GM23338 (cell line): ENCODE measurements around the gene AP1B1. TPM values are rescaled to one million over a fixed set of nuclear protein-coding genes. Genes with fewer than 3 reads are reported as not detected.

ENCODE experiments used
- ATAC-seq: fragments of 200-7000 bp; cut with Tn5 transposase; 3 replicates; pipeline ENCODE4 v1.9.1; 2020
- DNase-seq: peaks from one replicate; pipeline ENCODE4 v3.0.0-alpha.2; 2015; ENCODE audit warnings: low spot score
- H2AFZ ChIP-seq: fragments of 200-600 bp; sonication (generic); 2 replicates; pipeline ENCODE4 v1.8.0; 2016; ENCODE audit warnings: antibody characterized with exemption, mild to moderate bottlenecking, moderate library complexity
- H3F3A ChIP-seq: fragments of 200-600 bp; sonication (generic); replicated peaks from 2 replicates; pipeline ENCODE4 v1.8.0; 2017; ENCODE audit warnings: antibody characterized with exemption, mixed run types, low read depth
- H3K27ac ChIP-seq: fragments of 200-600 bp; sonication (generic); 2 replicates; pipeline ENCODE4 v1.6.1; 2016; ENCODE audit warnings: low read depth
- H3K27me3 ChIP-seq: fragments of 200-600 bp; sonication (generic); 2 replicates; pipeline ENCODE4 v1.8.0; 2016; ENCODE audit warnings: mild to moderate bottlenecking, mixed run types, moderate library complexity; ENCODE audit not compliant: insufficient read depth
- H3K36me3 ChIP-seq: fragments of 200-600 bp; sonication (generic); 2 replicates; pipeline ENCODE4 v1.8.0; 2016; ENCODE audit warnings: mild to moderate bottlenecking; ENCODE audit not compliant: insufficient read depth
- H3K4me1 ChIP-seq: fragments of 200-600 bp; sonication (generic); 2 replicates; pipeline ENCODE4 v1.8.0; 2016; ENCODE audit warnings: mild to moderate bottlenecking, moderate library complexity; ENCODE audit not compliant: insufficient read depth
- H3K4me2 ChIP-seq: fragments of 200-600 bp; sonication (generic); 2 replicates; pipeline ENCODE4 v1.7.1; 2017; ENCODE audit warnings: mixed run types
- H3K4me3 ChIP-seq: fragments of 200-600 bp; sonication (generic); 2 replicates; pipeline ENCODE4 v1.6.1; 2016; ENCODE audit warnings: mixed run types
- H3K79me2 ChIP-seq: fragments of 200-600 bp; sonication (generic); replicated peaks from 2 replicates; pipeline ENCODE4 v1.8.0; 2017; ENCODE audit warnings: mild to moderate bottlenecking; ENCODE audit not compliant: insufficient read depth
- H3K9me2 ChIP-seq: fragments of 200-600 bp; sonication (generic); 2 replicates; pipeline ENCODE4 v1.8.0; 2017; ENCODE audit not compliant: insufficient read depth
- H4K20me1 ChIP-seq: fragments of 200-600 bp; sonication (generic); replicated peaks from 2 replicates; pipeline ENCODE4 v1.8.0; 2017; ENCODE audit warnings: mild to moderate bottlenecking; ENCODE audit not compliant: insufficient read depth
- H3K27ac Mint-ChIP-seq: 2 replicates; pipeline ENCODE4 v1.8.0; 2020; ENCODE audit warnings: inconsistent platforms, mild to moderate bottlenecking, moderate library complexity, mixed read lengths
- H3K27me3 Mint-ChIP-seq: 3 replicates; pipeline ENCODE4 v1.8.0; 2022; ENCODE audit warnings: low read depth, mild to moderate bottlenecking, moderate library complexity, mixed read lengths, inconsistent platforms; ENCODE audit not compliant: insufficient read depth, poor library complexity
- H3K36me3 Mint-ChIP-seq: 3 replicates; pipeline ENCODE4 v1.8.0; 2021; ENCODE audit warnings: low read depth, mild to moderate bottlenecking, inconsistent platforms, moderate library complexity, mixed read lengths
- H3K4me1 Mint-ChIP-seq: 3 replicates; pipeline ENCODE4 v1.8.0; 2020; ENCODE audit warnings: mild to moderate bottlenecking, inconsistent platforms, mixed read lengths
- H3K4me3 Mint-ChIP-seq: 3 replicates; pipeline ENCODE4 v1.8.0; 2021; ENCODE audit warnings: moderate library complexity, mild to moderate bottlenecking, inconsistent platforms, mixed read lengths
- H3K9me3 Mint-ChIP-seq: 3 replicates; pipeline ENCODE4 v1.8.0; 2020; ENCODE audit warnings: moderate library complexity, mild to moderate bottlenecking, inconsistent platforms, mixed read lengths
- CREB1 ChIP-seq: fragments of 250-450 bp; sonication (Bioruptor Pico); IDR thresholded peaks from 2 replicates; pipeline ENCODE4 v1.5.0; 2020; ENCODE audit warnings: low read depth, mild to moderate bottlenecking, moderate library complexity
- CTCF ChIP-seq, 2 experiments: fragments of 200-600 bp in 1 of 2; sonication (generic) in 1 of 2; conservative IDR thresholded peaks; 2 replicates each; pipeline versions ENCODE4 v1.5.1 to v1.6.1; 2016 to 2017; ENCODE audit warnings: antibody characterized with exemption in 2 of 2, low read depth in 2 of 2, mild to moderate bottlenecking in 2 of 2, moderate library complexity in 1 of 2
- ETS1 ChIP-seq: IDR thresholded peaks from 2 replicates; pipeline ENCODE4 v1.6.1; 2016; ENCODE audit warnings: antibody characterized with exemption
- EZH2 ChIP-seq: fragments of 200-600 bp; sonication (generic); IDR thresholded peaks from one replicate; pipeline ENCODE4 v1.8.0; 2017; ENCODE audit warnings: antibody characterized with exemption, mild to moderate bottlenecking, low read depth; ENCODE audit not compliant: unreplicated experiment
- EZH2phosphoT487 ChIP-seq: fragments of 200-600 bp; sonication (generic); IDR thresholded peaks from one replicate; pipeline ENCODE4 v1.8.1; 2018; ENCODE audit warnings: antibody characterized with exemption; ENCODE audit not compliant: unreplicated experiment
- JUNB ChIP-seq: IDR thresholded peaks from one replicate; pipeline ENCODE4 v1.6.1; 2016; ENCODE audit warnings: antibody characterized with exemption; ENCODE audit not compliant: unreplicated experiment
- NANOG ChIP-seq: IDR thresholded peaks from 2 replicates; pipeline ENCODE4 v1.6.1; 2016; ENCODE audit warnings: antibody characterized with exemption, borderline replicate concordance
- POLR2AphosphoS5 ChIP-seq: IDR thresholded peaks from 2 replicates; pipeline ENCODE4 v1.6.1; 2016; ENCODE audit warnings: antibody characterized with exemption, low read depth
- REST ChIP-seq: IDR thresholded peaks from one replicate; pipeline ENCODE4 v1.6.1; 2018; ENCODE audit warnings: antibody characterized with exemption; ENCODE audit not compliant: unreplicated experiment
- STAT1 ChIP-seq: IDR thresholded peaks from one replicate; pipeline ENCODE4 v1.6.1; 2016; ENCODE audit warnings: antibody characterized with exemption; ENCODE audit not compliant: unreplicated experiment
- ZNF114 ChIP-seq: fragments of 250-450 bp; sonication (Bioruptor Pico); IDR thresholded peaks from 2 replicates; pipeline ENCODE4 v1.5.0; 2020; ENCODE audit warnings: mild to moderate bottlenecking, moderate library complexity
- ZNF331 ChIP-seq: fragments of 250-450 bp; sonication (Bioruptor Pico); IDR thresholded peaks from 2 replicates; pipeline ENCODE4 v1.5.0; 2020; ENCODE audit warnings: low read depth, mild to moderate bottlenecking, moderate library complexity
- ZNF462 ChIP-seq: fragments of 250-450 bp; sonication (Bioruptor Pico); IDR thresholded peaks from 2 replicates; pipeline ENCODE4 v1.5.0; 2020; ENCODE audit warnings: mild to moderate bottlenecking, moderate library complexity
- polyA plus RNA-seq: library from polyadenylated mRNA; unstranded; fragments of >200 nt; fragmentation: Nextera tagmentation; extraction: Ambion mirVana; gene quantifications from 2 replicates; pipeline ENCODE4 v1.2.1, GENCODE V29; 2016
- total RNA-seq: library from RNA; depleted of rRNA; stranded (reverse); fragments of >200 nt; shearing (Covaris generic); gene quantifications from 2 replicates; pipeline ENCODE4 v1.2.3, GENCODE V29; 2014

The AP1B1 gene
- total and polyA plus RNA-seq, 2 experiments from 2014 or later = 19.5 to 74.4 TPM

GRCh38 chr22:29345932-29346331, 42.4 kb downstream of the AP1B1 start:
- Histone ChIP-seq H4K20me1 (0 out of 2 replicates have a peak, but pooled peaks cover under 1% of the 10 kb centered on the region), H3K4me2 (no peak overlapping the region), H3K4me1 (no peaks in the 10 kb centered on the region), H3F3A (no peaks in the 10 kb centered on the region), H3K36me3 (peaks cover 11% of the 10 kb centered on the region), H3K27ac (no peak overlapping the region), H2AFZ (no peak overlapping the region), H3K79me2 (no peaks in the 10 kb centered on the region), H3K27me3 (no peaks in the 10 kb centered on the region), H3K4me3 (no peak overlapping the region), H3K9me2 (no peaks in the 10 kb centered on the region)
- Mint-ChIP-seq H3K4me3 (no peak overlapping the region), H3K27ac (no peak overlapping the region), H3K27me3 (peaks cover 2% of the 10 kb centered on the region), H3K4me1 (no peaks in the 10 kb centered on the region), H3K9me3 (no peaks in the 10 kb centered on the region), H3K36me3 (peaks cover 56% of the 10 kb centered on the region)
- no peak for DNase-seq
- TF ChIP-seq ETS1 = no peak
- TF ChIP-seq STAT1 = no peak
- TF ChIP-seq EZH2phosphoT487 = no peak
- no peak for TF ChIP-seq ZNF331 (CRISPR knock-in tag)
- TF ChIP-seq EZH2 = no peak
- no peak for TF ChIP-seq CTCF (conservative IDR thresholded peaks at IDR 0.05; ENCODE audit: low read depth in 2 of 2)
- TF ChIP-seq ZNF462 (CRISPR knock-in tag) = no peak
- TF ChIP-seq POLR2AphosphoS5 = no peak
- TF ChIP-seq ZNF114 (CRISPR knock-in tag) = no peak
- no peak for TF ChIP-seq JUNB
- TF ChIP-seq REST = no peak
- TF ChIP-seq NANOG = no peak
- TF ChIP-seq CREB1 (CRISPR knock-in tag) = no peak
- ATAC-seq = no peak
